ENCODE results near the gene ORM2. TPM values are rescaled to one million over a fixed set of nuclear protein-coding genes. Genes with fewer than 3 reads are reported as not detected.

The ORM2 gene
- total and polyA plus RNA-seq, 2 donors (not counting 1 experiment from before 2014, with no cell fraction given): not detected

GRCh38 chr9:114371973-114372917 is 42.6 kb downstream of the ORM2 start:
- peak; percentile 51 for DNase-seq
- POLR2A ChIA-PET: interaction anchor here (0.7 to 5.1 kb wide), 17 partner anchors 8 to 598 kb away, joined by 3 to 135 read pairs (median 5); partner anchors contain the start of gene AKNA
- H3K36me3 ChIP-seq (replicated peaks in 1 of 2; ENCODE audit: control extremely low read depth in 1 of 2, control insufficient read depth in 1 of 2, extremely low read depth in 1 of 2, insufficient read depth in 2 of 2, low read length in 1 of 2): peaks cover 2 to 88% of the 10 kb centered on the region in 2 experiments
- H3K9me3 ChIP-seq (ENCODE audit: control extremely low read depth in 1 of 3, control insufficient read depth in 2 of 3, insufficient read depth in 1 of 3, low read length in 2 of 3): no peaks in the 10 kb centered on the region
- Mint-ChIP-seq H3K4me3 (peak overlapping the region; percentile 79), H3K4me1 (peaks cover 91% of the 10 kb centered on the region), H3K27me3 (no peaks in the 10 kb centered on the region), H3K9me3 (ENCODE audit: insufficient read depth) (no peaks in the 10 kb centered on the region), H3K27ac (peak overlapping the region; percentile 97)
- H4K20me1 ChIP-seq (ENCODE audit: control insufficient read depth, insufficient read depth, low read length, poor library complexity, severe bottlenecking): peaks cover 5% of the 10 kb centered on the region
- H3K4me3 ChIP-seq (ENCODE audit: control extremely low read depth in 1 of 5, extremely low read depth in 1 of 5, insufficient read depth in 1 of 5, low read depth in 2 of 5, low read length in 4 of 5): peak overlapping the region in 4 of 5 experiments; percentile 13 to 33 (median 18)
- intact Hi-C loops (cut with micrococcal nuclease): loop anchor here (5.0 kb wide), 1 partner anchor 80 kb away; no protein-coding TSS in a partner anchor
- H3K9ac ChIP-seq (ENCODE audit: low read length): peak overlapping the region; percentile 25
- ATAC-seq (ENCODE audit: low read depth): peak; percentile 5
- 4% methylated on average over 5 of the region's 14 CpGs for WGBS (ENCODE audit: insufficient coverage)
- peak overlapping the region; percentile 92 to 95 for H3K27ac ChIP-seq (ENCODE audit: low read length in 2 of 2)
- no peak for TF ChIP-seq EZH2 (IDR thresholded peaks at IDR 0.05; ENCODE audit: borderline replicate concordance, insufficient read depth, low read depth, low read length, poor library complexity, severe bottlenecking)
- TF ChIP-seq CTCF (IDR thresholded peaks at IDR 0.05): no peak
- CTCF ChIA-PET: interaction anchor here (0.7 to 5.6 kb wide), 14 partner anchors 8 to 113 kb away, joined by 3 to 85 read pairs (median 4); partner anchors contain the start of gene AKNA
- H3K79me2 ChIP-seq (ENCODE audit: control insufficient read depth, insufficient read depth, low read length): peaks cover 60% of the 10 kb centered on the region
- H3K4me1 ChIP-seq (ENCODE audit: control insufficient read depth in 2 of 2, insufficient read depth in 2 of 2, low read length in 2 of 2): peaks cover 91 to 97% of the 10 kb centered on the region in 2 donors
- H3K4me2 ChIP-seq (replicated peaks; ENCODE audit: low read depth, low read length, poor library complexity, severe bottlenecking): peak overlapping the region; percentile 75
- H2AFZ ChIP-seq (ENCODE audit: insufficient read depth, low read depth, low read length, poor library complexity, severe bottlenecking): no peak overlapping the region
- H3K27me3 ChIP-seq (replicated peaks in 1 of 4; ENCODE audit: control extremely low read depth in 1 of 4, control insufficient read depth in 3 of 4, insufficient read depth in 4 of 4, low read length in 3 of 4): no peaks in the 10 kb centered on the region
